H9 (cell line): Measurements from ENCODE around the gene EHD3. TPM values are rescaled to one million over a fixed set of nuclear protein-coding genes. Genes with fewer than 3 reads are reported as not detected.
A peak's percentile ranks its signal among the peaks of the same experiment; 100 is the strongest.

Experiments used
- DNase-seq: peaks from one replicate; pipeline ENCODE4 v3.0.0-alpha.2; 2017
- H2AFZ ChIP-seq: one replicate; pipeline ENCODE4 v1.6.1; 2013; ENCODE audit warnings: mild to moderate bottlenecking, low read length, control low read depth, moderate library complexity
- H2AK5ac ChIP-seq: 2 replicates; pipeline ENCODE4 v1.6.1; 2013; ENCODE audit warnings: low read length, control low read depth, mixed read lengths; ENCODE audit not compliant: insufficient read length
- H2BK120ac ChIP-seq: one replicate; pipeline ENCODE4 v1.6.1; 2013; ENCODE audit warnings: low read depth, mild to moderate bottlenecking, low read length, control low read depth, inconsistent platforms; ENCODE audit not compliant: poor library complexity, severe bottlenecking
- H2BK12ac ChIP-seq: 2 replicates; pipeline ENCODE4 v1.6.1; 2013; ENCODE audit warnings: low read length, control low read depth, mixed read lengths, low read depth; ENCODE audit not compliant: insufficient read length
- H2BK15ac ChIP-seq: 2 replicates; pipeline ENCODE4 v1.6.1; 2013; ENCODE audit warnings: low read depth, low read length, control low read depth
- H2BK20ac ChIP-seq: one replicate; pipeline ENCODE4 v1.6.1; 2013; ENCODE audit warnings: low read depth, mild to moderate bottlenecking, low read length, control low read depth, inconsistent platforms; ENCODE audit not compliant: poor library complexity, severe bottlenecking
- H2BK5ac ChIP-seq: 2 replicates; pipeline ENCODE4 v1.6.1; 2013; ENCODE audit warnings: low read length, control low read depth, mixed read lengths; ENCODE audit not compliant: insufficient read length
- H3K14ac ChIP-seq: 2 replicates; pipeline ENCODE4 v1.6.1; 2013; ENCODE audit warnings: low read length, control low read depth; ENCODE audit not compliant: insufficient read depth
- H3K18ac ChIP-seq: 2 replicates; pipeline ENCODE4 v1.6.1; 2013; ENCODE audit warnings: low read depth, mild to moderate bottlenecking, mixed read lengths, low read length, control low read depth; ENCODE audit not compliant: insufficient read length
- H3K23ac ChIP-seq: 2 replicates; pipeline ENCODE4 v1.6.1; 2013; ENCODE audit warnings: low read length, control low read depth, mixed read lengths, low read depth; ENCODE audit not compliant: insufficient read length
- H3K23me2 ChIP-seq: 2 replicates; pipeline ENCODE4 v1.6.1; 2013; ENCODE audit warnings: low read depth, mild to moderate bottlenecking, mixed read lengths, low read length, control low read depth; ENCODE audit not compliant: insufficient read length, poor library complexity, severe bottlenecking
- H3K27ac ChIP-seq: 2 replicates; pipeline ENCODE4 v1.5.1; 2013; ENCODE audit warnings: low read length, control low read depth, mixed read lengths, low read depth; ENCODE audit not compliant: insufficient read length
- H3K27me3 ChIP-seq: 2 replicates; pipeline ENCODE4 v1.6.1; 2013; ENCODE audit warnings: low read length, control low read depth, inconsistent platforms; ENCODE audit not compliant: insufficient read depth
- H3K4ac ChIP-seq: 2 replicates; pipeline ENCODE4 v1.6.1; 2013; ENCODE audit warnings: low read depth, mild to moderate bottlenecking, control low read depth, inconsistent platforms, low read length, moderate library complexity
- H3K4me1 ChIP-seq: 2 replicates; pipeline ENCODE4 v1.6.1; 2013; ENCODE audit warnings: low read length, control low read depth, inconsistent platforms; ENCODE audit not compliant: insufficient read depth
- H3K4me2 ChIP-seq: 2 replicates; pipeline ENCODE4 v1.6.1; 2013; ENCODE audit warnings: low read length, control low read depth, mixed read lengths; ENCODE audit not compliant: insufficient read length, insufficient read depth
- H3K56ac ChIP-seq: 2 replicates; pipeline ENCODE4 v1.6.1; 2013; ENCODE audit warnings: low read depth, mild to moderate bottlenecking, mixed read lengths, low read length, control low read depth; ENCODE audit not compliant: insufficient read length
- H3K79me1 ChIP-seq: 2 replicates; pipeline ENCODE4 v1.6.1; 2013; ENCODE audit warnings: low read depth, mild to moderate bottlenecking, moderate library complexity, low read length, control low read depth, inconsistent platforms; ENCODE audit not compliant: insufficient read depth, poor library complexity, severe bottlenecking
- H3K79me2 ChIP-seq: 2 replicates; pipeline ENCODE4 v1.6.1; 2013; ENCODE audit warnings: low read length, control low read depth, inconsistent platforms; ENCODE audit not compliant: insufficient read depth
- H3K9ac ChIP-seq: 2 replicates; pipeline ENCODE4 v1.6.1; 2013; ENCODE audit warnings: low read length, control low read depth, mixed read lengths; ENCODE audit not compliant: insufficient read length; ENCODE audit errors: extremely low read depth
- H3K9me3 ChIP-seq: one replicate; pipeline ENCODE4 v1.6.1; 2013; ENCODE audit warnings: low read depth, low read length, inconsistent platforms; ENCODE audit not compliant: control insufficient read depth
- H3T11ph ChIP-seq: one replicate; pipeline ENCODE4 v1.6.1; 2013; ENCODE audit warnings: mild to moderate bottlenecking, low read length, control low read depth, inconsistent platforms
- H4K20me1 ChIP-seq: one replicate; pipeline ENCODE4 v1.6.1; 2013; ENCODE audit not compliant: control insufficient read depth, insufficient read length, insufficient read depth
- H4K5ac ChIP-seq: 2 replicates; pipeline ENCODE4 v1.6.1; 2013; ENCODE audit warnings: low read depth, mild to moderate bottlenecking, mixed read lengths, low read length, control low read depth; ENCODE audit not compliant: insufficient read length
- H4K8ac ChIP-seq: replicated peaks from 2 replicates; pipeline ENCODE4 v1.6.1; 2013; ENCODE audit warnings: low read length, control low read depth, mixed read lengths, low read depth; ENCODE audit not compliant: insufficient read length
- H4K91ac ChIP-seq: 2 replicates; pipeline ENCODE4 v1.6.1; 2013; ENCODE audit warnings: low read depth, mild to moderate bottlenecking, moderate library complexity, mixed read lengths, low read length, control low read depth; ENCODE audit not compliant: insufficient read length
- H3K27ac Mint-ChIP-seq, 3 experiments: 2 replicates in 2 of 3; 3 replicates in 1 of 3; pipeline ENCODE4 v1.8.0; 2020 to 2021; ENCODE audit warnings: mixed read lengths in 3 of 3, mild to moderate bottlenecking in 1 of 3, moderate library complexity in 1 of 3
- H3K27me3 Mint-ChIP-seq: 2 replicates; pipeline ENCODE4 v1.8.0; 2021; ENCODE audit warnings: low read depth, mild to moderate bottlenecking, moderate library complexity, mixed read lengths
- H3K36me3 Mint-ChIP-seq, 3 experiments: 2 replicates in 2 of 3; 3 replicates in 1 of 3; pipeline ENCODE4 v1.8.0; 2020 to 2021; ENCODE audit warnings: low read depth in 3 of 3, mixed read lengths in 3 of 3; ENCODE audit not compliant: insufficient read depth in 1 of 3
- H3K4me1 Mint-ChIP-seq, 2 experiments: 2 replicates each; pipeline ENCODE4 v1.8.0; 2020; ENCODE audit warnings: mixed read lengths in 2 of 2
- H3K4me3 Mint-ChIP-seq, 2 experiments: 2 replicates in 1 of 2; 3 replicates in 1 of 2; pipeline ENCODE4 v1.8.0; 2020 to 2021; ENCODE audit warnings: mild to moderate bottlenecking in 2 of 2, mixed read lengths in 2 of 2, moderate library complexity in 1 of 2
- H3K9me3 Mint-ChIP-seq, 2 experiments: 2 replicates in 1 of 2; 3 replicates in 1 of 2; pipeline ENCODE4 v1.8.0; 2020; ENCODE audit warnings: mild to moderate bottlenecking in 2 of 2, mixed read lengths in 2 of 2, moderate library complexity in 1 of 2
- CTCF ChIP-seq: fragments of 200-600 bp; sonication (generic); conservative IDR thresholded peaks from 3 replicates; pipeline ENCODE4 v1.8.0; 2021; ENCODE audit warnings: antibody characterized with exemption, mild to moderate bottlenecking
- WGBS: extraction: QIAGEN DNeasy Blood & Tissue Kit; methylation state at CpG from one replicate; pipeline ENCODE4 v1.1.7; 2013; ENCODE audit warnings: missing lambda C conversion rate, low lambda C conversion rate, mixed read lengths; ENCODE audit not compliant: insufficient read length; ENCODE audit errors: extremely low coverage; 5-methylcytosine and 5-hydroxymethylcytosine counted together
- total RNA-seq: library from RNA; stranded (reverse); gene quantifications from 2 replicates; pipeline ENCODE4 v1.2.1, GENCODE V29; 2021

Gene EHD3
- total RNA-seq, 1 experiment from 2014 or later: 8.3 TPM

GRCh38 chr2:31256611-31257382 is 22.8 kb downstream of the EHD3 start:
- Mint-ChIP-seq H3K36me3 (peaks cover 5 to 8% (median 5%) of the 10 kb centered on the region in 3 experiments; a peak in 6 of 7 replicates), H3K4me1 (peaks cover 32 to 44% of the 10 kb centered on the region in 2 experiments), H3K27ac (peak overlapping the region in 1 of 3 experiments; percentile 54; a peak in 2 of 7 replicates), H3K9me3 (no peaks in the 10 kb centered on the region), H3K4me3 (no peak overlapping the region; a peak in 1 of 5 replicates), H3K27me3 (no peaks in the 10 kb centered on the region; the same call in 1 of the 2 replicates)
- H2BK12ac ChIP-seq: no peak overlapping the region
- no peak overlapping the region for H3K56ac ChIP-seq
- no peak overlapping the region for H3K14ac ChIP-seq
- H3K9ac ChIP-seq: no peak overlapping the region
- H4K5ac ChIP-seq: no peak overlapping the region
- H4K91ac ChIP-seq: no peak overlapping the region
- H3K23me2 ChIP-seq: no peaks in the 10 kb centered on the region
- H3K9me3 ChIP-seq: no peaks in the 10 kb centered on the region
- WGBS: no CpG with 5 or more reads among the region's 4 CpGs
- no peak overlapping the region for H4K8ac ChIP-seq
- no peak overlapping the region for H2AK5ac ChIP-seq
- H3K79me1 ChIP-seq: no peaks in the 10 kb centered on the region
- H3T11ph ChIP-seq: no peak overlapping the region
- DNase-seq: no peak
- no peak overlapping the region for H2BK20ac ChIP-seq
- H3K18ac ChIP-seq: no peak overlapping the region
- H3K79me2 ChIP-seq: no peaks in the 10 kb centered on the region
- H2BK120ac ChIP-seq: no peak overlapping the region
- H3K23ac ChIP-seq: no peak overlapping the region
- H2BK15ac ChIP-seq: no peak overlapping the region
- H2AFZ ChIP-seq: no peak overlapping the region
- no peak; the same call in 2 of the 3 replicates for TF ChIP-seq CTCF
- H4K20me1 ChIP-seq: no peaks in the 10 kb centered on the region
- H3K27me3 ChIP-seq: no peaks in the 10 kb centered on the region
- H2BK5ac ChIP-seq: no peak overlapping the region
- H3K4ac ChIP-seq: no peak overlapping the region
- H3K4me1 ChIP-seq: no peaks in the 10 kb centered on the region
- no peak overlapping the region for H3K27ac ChIP-seq
- H3K4me2 ChIP-seq: no peak overlapping the region
